K562 (cell line): Measurements from ENCODE around the gene MIR17HG. TPM values are rescaled to one million over a fixed set of nuclear protein-coding genes. Genes with fewer than 3 reads are reported as not detected.

Experiments used
- ATAC-seq: fragments of 200-7000 bp; cut with Tn5 transposase; 3 replicates; pipeline ENCODE4 v1.9.1; 2020; ENCODE audit warnings: moderate library complexity
- BruUV-seq: library from RNA; stranded (reverse); fragments of 400-500 nt; replicated peaks from 2 replicates; lab custom pipeline; 2021; lab: Mats Ljungman, UMichigan
- CTCF ChIA-PET: fragments of 300-600 bp; formaldehyde crosslinking; extraction: SDS; loops from one replicate; lab custom pipeline; 2021; ENCODE audit warnings: low intra/inter-chr PET ratio; lab: Yijun Ruan, JAX
- POLR2A ChIA-PET: fragments of 300-600, 350-650 bp; sonication (Branson Sonifier 250); formaldehyde crosslinking; extraction: SDS; loops from one replicate; lab custom pipeline; 2021; ENCODE audit warnings: antibody characterized with exemption, inconsistent platforms; lab: Yijun Ruan, JAX
- DNase-seq, 4 experiments: peaks; one replicate each; pipeline versions ENCODE4 v3.0.0 to v3.0.0-alpha.2; 2011 to 2018; ENCODE audit warnings: low spot score in 3 of 4, mixed read lengths in 3 of 4; ENCODE audit errors: extremely low read depth in 1 of 4
- FAIRE-seq: peaks from 2 replicates; lab custom pipeline; 2011; peaks lifted over from hg19 to GRCh38; lab: Jason Lieb, UNC
- H2AFZ ChIP-seq: 2 replicates; pipeline ENCODE4 v1.6.0; 2011; ENCODE audit warnings: low read depth, low read length, control low read depth, inconsistent platforms
- H3K27ac ChIP-seq: fragments of 200-600 bp; 3 replicates; pipeline ENCODE4 v1.8.0; 2011; ENCODE audit warnings: low read depth, mild to moderate bottlenecking, control low read depth, inconsistent platforms, low read length, moderate library complexity, mixed read lengths; ENCODE audit errors: extremely low read depth
- H3K27me3 ChIP-seq, 2 experiments: fragments of 300-600 bp in 1 of 2; 2 replicates in 1 of 2; 3 replicates in 1 of 2; pipeline versions ENCODE4 v1.6.0 to v1.8.0; 2011; ENCODE audit warnings: inconsistent platforms in 2 of 2, low read length in 2 of 2, mild to moderate bottlenecking in 1 of 2, mixed read lengths in 1 of 2, moderate library complexity in 1 of 2; ENCODE audit not compliant: control insufficient read depth in 2 of 2, insufficient read depth in 2 of 2
- H3K36me3 ChIP-seq: fragments of 300-600 bp; 3 replicates; pipeline ENCODE4 v1.8.0; 2011; ENCODE audit warnings: mild to moderate bottlenecking, low read length, inconsistent platforms; ENCODE audit not compliant: control insufficient read depth, insufficient read depth
- H3K4me1 ChIP-seq, 2 experiments: fragments of 200-600 bp in 1 of 2; replicated peaks in 1 of 2; 2 replicates in 1 of 2; 3 replicates in 1 of 2; pipeline versions ENCODE4 v1.5.1 to v1.8.0; 2011; ENCODE audit warnings: inconsistent platforms in 2 of 2, low read length in 2 of 2, mild to moderate bottlenecking in 1 of 2, mixed read lengths in 1 of 2, moderate library complexity in 1 of 2; ENCODE audit not compliant: control insufficient read depth in 2 of 2, insufficient read depth in 2 of 2
- H3K4me2 ChIP-seq: 2 replicates; pipeline ENCODE4 v1.6.1; 2011; ENCODE audit warnings: low read length, control low read depth, inconsistent platforms, mixed read lengths; ENCODE audit not compliant: insufficient read depth
- H3K4me3 ChIP-seq: fragments of 200-600 bp; sonication (generic), shearing (Covaris generic); 2 replicates; pipeline ENCODE4 v1.5.1; 2016; ENCODE audit warnings: control low read depth, inconsistent platforms
- H3K79me2 ChIP-seq: fragments of 200-600 bp; 3 replicates; pipeline ENCODE4 v1.8.0; 2011; ENCODE audit warnings: low read length, inconsistent platforms; ENCODE audit not compliant: control insufficient read depth, insufficient read depth
- H3K9ac ChIP-seq, 2 experiments: 2 replicates each; pipeline versions ENCODE4 v1.6.0 to v1.6.1; 2011; ENCODE audit warnings: low read depth in 2 of 2, low read length in 2 of 2, control low read depth in 1 of 2, inconsistent platforms in 1 of 2, mild to moderate bottlenecking in 1 of 2, mixed read lengths in 1 of 2; ENCODE audit not compliant: insufficient read depth in 1 of 2
- H3K9me1 ChIP-seq: one replicate; pipeline ENCODE4 v1.6.0; 2011; ENCODE audit warnings: inconsistent platforms, mild to moderate bottlenecking, low read length, moderate library complexity; ENCODE audit not compliant: control insufficient read depth, insufficient read depth
- H3K9me3 ChIP-seq: replicated peaks from 2 replicates; pipeline ENCODE4 v1.5.1; 2011; ENCODE audit warnings: low read depth, low read length, inconsistent platforms; ENCODE audit not compliant: control insufficient read depth, insufficient read depth
- H4K20me1 ChIP-seq: replicated peaks from 2 replicates; pipeline ENCODE4 v1.6.1; 2011; ENCODE audit warnings: low read length, inconsistent platforms, mixed read lengths; ENCODE audit not compliant: control insufficient read depth, insufficient read depth
- ATF3 ChIP-seq, 2 experiments: fragments of 450-650 bp in 1 of 2; sonication (generic) in 1 of 2; formaldehyde crosslinking in 1 of 2; IDR thresholded peaks in 1 of 2; conservative IDR thresholded peaks in 1 of 2; 2 replicates each; pipeline versions ENCODE4 v1.6.1 to v1.8.1; 2016 to 2023; ENCODE audit warnings: mild to moderate bottlenecking in 2 of 2, moderate library complexity in 2 of 2, inconsistent platforms in 1 of 2, missing genetic modification reagents in 1 of 2
- CHD2 ChIP-seq: IDR thresholded peaks from 2 replicates; pipeline ENCODE4 v1.6.1; 2011; ENCODE audit warnings: low read depth, low read length
- E2F1 ChIP-seq: sonication (generic); formaldehyde crosslinking; IDR thresholded peaks from 2 replicates; pipeline ENCODE4 v1.8.1; 2023; ENCODE audit warnings: mild to moderate bottlenecking, missing genetic modification reagents, moderate library complexity
- ETV1 ChIP-seq: fragments of 450-650 bp; conservative IDR thresholded peaks from 2 replicates; pipeline ENCODE4 v1.6.1; 2016; ENCODE audit warnings: missing genetic modification characterization, control low read depth, low read depth, missing compliant biosample characterization
- ZNF197 ChIP-seq: fragments of 200-800 bp; sonication (Bioruptor generic); IDR thresholded peaks from 2 replicates; pipeline ENCODE4 v1.6.1; 2016; ENCODE audit warnings: low read depth, missing genetic modification characterization, missing compliant biosample characterization
- WGBS: fragments of 100-300 bp; shearing (Covaris generic); methylation state at CpG from one replicate; pipeline ENCODE4 v1.1.6; 2016; ENCODE audit warnings: low coverage, mixed read lengths; ENCODE audit not compliant: insufficient coverage; ENCODE audit errors: missing lambda C conversion rate; 5-methylcytosine and 5-hydroxymethylcytosine counted together
- in situ Hi-C: fragments of 300-500 bp; cut with MboI; formaldehyde crosslinking; loops from 4 replicates; pipeline ENCODE4 v1.15.0; 2018; ENCODE audit warnings: inconsistent platforms, mixed read lengths
- intact Hi-C: fragments of 100-400 bp; cut with micrococcal nuclease; formaldehyde crosslinking; loops from 2 replicates; pipeline ENCODE4 v1.14.2; 2022
- polyA plus RNA-seq, 8 experiments: library from polyadenylated mRNA; depleted of rRNA in 4 of 8; stranded (reverse) in 5 of 8; unstranded in 3 of 8; fragments of >200 nt; fragmentation: Nextera tagmentation in 2 of 8; fragmentation: Illumina TruSeq in 1 of 8; extraction: Ambion mirVana in 2 of 8; extraction: Trizol in 1 of 8; gene quantifications; 2 replicates each; pipeline versions ENCODE4 v1.2.1 to v1.2.3, GENCODE V29; 2011 to 2014; ENCODE audit warnings: inconsistent platforms in 1 of 8, missing spikeins in 1 of 8
- total RNA-seq, 7 experiments: library from RNA; depleted of rRNA in 6 of 7; stranded (reverse); fragments of >200 nt in 6 of 7; fragmentation: Illumina TruSeq in 2 of 7; extraction: Trizol in 2 of 7; gene quantifications; 2 replicates each; pipeline versions ENCODE4 v1.2.1 to v1.2.3, GENCODE V29; 2011 to 2021; ENCODE audit warnings: low replicate concordance in 1 of 7

Gene MIR17HG
- total and polyA plus RNA-seq, 9 of the 15 experiments (the other 6 are each of a cell fraction or from before 2014, with no cell fraction given), result 44.2 to 218 (median 77.8) TPM

DNA sequence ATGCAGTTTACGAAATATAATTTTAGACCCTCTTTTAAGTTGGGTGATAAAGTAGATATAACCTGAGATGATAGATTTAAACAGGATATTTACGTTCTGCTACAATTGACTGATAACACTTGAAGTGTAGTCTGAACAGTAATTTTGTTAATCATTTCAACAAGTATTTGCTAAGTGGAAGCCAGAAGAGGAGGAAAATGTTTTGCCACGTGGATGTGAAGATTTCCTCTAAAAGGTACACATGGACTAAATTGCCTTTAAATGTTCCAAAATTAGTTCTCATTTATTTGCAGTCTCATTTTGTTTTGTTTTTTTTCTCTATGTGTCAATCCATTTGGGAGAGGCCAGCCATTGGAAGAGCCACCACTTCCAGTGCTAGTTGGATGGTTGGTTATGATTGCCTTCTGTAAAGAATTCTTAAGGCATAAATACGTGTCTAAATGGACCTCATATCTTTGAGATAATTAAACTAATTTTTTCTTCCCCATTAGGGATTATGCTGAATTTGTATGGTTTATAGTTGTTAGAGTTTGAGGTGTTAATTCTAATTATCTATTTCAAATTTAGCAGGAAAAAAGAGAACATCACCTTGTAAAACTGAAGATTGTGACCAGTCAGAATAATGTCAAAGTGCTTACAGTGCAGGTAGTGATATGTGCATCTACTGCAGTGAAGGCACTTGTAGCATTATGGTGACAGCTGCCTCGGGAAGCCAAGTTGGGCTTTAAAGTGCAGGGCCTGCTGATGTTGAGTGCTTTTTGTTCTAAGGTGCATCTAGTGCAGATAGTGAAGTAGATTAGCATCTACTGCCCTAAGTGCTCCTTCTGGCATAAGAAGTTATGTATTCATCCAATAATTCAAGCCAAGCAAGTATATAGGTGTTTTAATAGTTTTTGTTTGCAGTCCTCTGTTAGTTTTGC, 2.8 kb downstream of the MIR17HG start (continued):
- TF ChIP-seq ZNF197 (no peak), CHD2 (no peak)

- no peak for ATAC-seq
- WGBS, result 86% methylated on average over 5 of the region's 5 CpGs
- TF ChIP-seq E2F1 (CRISPR knock-in tag) (peak; percentile 47; the same call in 1 of the 2 replicates), ETV1 (no peak), ATF3 (IDR thresholded peaks at IDR 0.05) (no peak), ATF3 (CRISPR knock-in tag; conservative IDR thresholded peaks at IDR 0.05) (peak; percentile 23; the same call in 1 of the 2 replicates)
- in situ Hi-C loops, result no loop called here
- peaks cover 63% of the 10 kb centered on the region for H4K20me1 ChIP-seq
- FAIRE-seq, result no peak
- H3K36me3 ChIP-seq, result peaks cover 72% of the 10 kb centered on the region
- peaks cover 14% of the 10 kb centered on the region for H3K9me1 ChIP-seq
- H2AFZ ChIP-seq, result no peak overlapping the region
- no peaks in the 10 kb centered on the region for H3K27me3 ChIP-seq
- no peaks in the 10 kb centered on the region for H3K9me3 ChIP-seq
- peaks cover 83% of the 10 kb centered on the region for H3K79me2 ChIP-seq
- DNase-seq, result peak in 1 of 4 experiments; percentile 50
- peak overlapping the region; percentile 4 for H3K27ac ChIP-seq
- H3K4me2 ChIP-seq, result peak overlapping the region; percentile 87
- CTCF ChIA-PET, result no interaction called here
- peak overlapping the region; percentile 31 to 95 for H3K9ac ChIP-seq
- H3K4me1 ChIP-seq, result peaks cover 19 to 30% of the 10 kb centered on the region in 2 experiments
- intact Hi-C loops, result no loop called here
- H3K4me3 ChIP-seq, result peak overlapping the region; percentile 58; the same call in 1 of the 2 replicates
- no TSS peak for BruUV-seq
- POLR2A ChIA-PET, result interaction anchor here (0.7 to 4.3 kb wide), 5 partner anchors 8 to 14 kb away, joined by 3 to 54 read pairs (median 4); no protein-coding TSS in a partner anchor
Observed at GRCh38 chr13:91351123-91351522, 3.6 kb downstream of the MIR17HG start.
